Measurements from ENCODE around the gene GPR31. TPM values are rescaled to one million over a fixed set of nuclear protein-coding genes. Genes with fewer than 3 reads are reported as not detected.

Gene GPR31
- polyA plus RNA-seq, 1 donor: not detected

DNA sequence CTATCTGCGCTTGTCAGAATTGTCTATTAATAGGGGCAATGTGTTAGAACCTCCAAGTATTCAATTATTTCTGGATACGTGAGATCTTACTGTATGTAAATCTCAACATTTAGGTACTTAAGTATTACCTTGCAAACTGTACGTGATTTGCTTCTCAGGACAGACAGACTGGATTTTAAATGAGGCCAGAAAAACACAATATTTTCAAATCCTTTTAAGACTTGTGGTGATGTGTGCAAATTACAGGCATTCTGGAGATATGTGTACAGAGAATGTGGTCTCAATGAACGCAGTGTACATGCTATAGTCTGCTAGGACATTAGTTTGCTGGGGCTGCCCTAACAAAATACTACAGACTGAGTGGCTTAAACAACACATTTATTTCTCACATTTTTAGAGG is 18.0 kb downstream of the GPR31 start:
- no peak for DNase-seq

DNA sequence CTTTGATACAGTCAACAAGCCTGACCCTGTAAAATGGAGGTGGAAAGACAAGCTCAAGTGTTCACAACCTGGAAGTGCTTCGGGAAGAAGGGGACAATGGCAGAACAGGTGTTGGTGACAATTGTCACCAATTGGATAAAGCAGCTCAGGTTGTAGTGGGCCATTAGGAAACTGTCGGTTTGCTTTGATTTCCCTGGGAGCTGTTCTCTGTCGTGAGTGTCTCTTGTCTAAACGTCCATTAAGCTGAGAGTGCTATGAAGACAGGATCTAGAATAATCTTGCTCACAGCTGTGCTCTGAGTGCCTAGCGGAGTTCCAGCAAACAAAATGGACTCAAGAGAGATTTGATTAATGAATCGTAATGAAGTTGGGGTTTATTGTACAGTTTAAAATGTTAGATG is 19.9 kb downstream of the GPR31 start:
- no peak for DNase-seq

DNA sequence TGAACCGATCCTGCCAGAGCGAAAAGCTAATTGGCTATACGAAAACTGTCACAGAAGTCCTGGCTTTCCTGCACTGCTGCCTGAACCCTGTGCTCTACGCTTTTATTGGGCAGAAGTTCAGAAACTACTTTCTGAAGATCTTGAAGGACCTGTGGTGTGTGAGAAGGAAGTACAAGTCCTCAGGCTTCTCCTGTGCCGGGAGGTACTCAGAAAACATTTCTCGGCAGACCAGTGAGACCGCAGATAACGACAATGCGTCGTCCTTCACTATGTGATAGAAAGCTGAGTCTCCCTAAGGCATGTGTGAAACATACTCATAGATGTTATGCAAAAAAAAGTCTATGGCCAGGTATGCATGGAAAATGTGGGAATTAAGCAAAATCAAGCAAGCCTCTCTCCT is 20.7 kb downstream of the GPR31 start:
- no peak for DNase-seq

DNA sequence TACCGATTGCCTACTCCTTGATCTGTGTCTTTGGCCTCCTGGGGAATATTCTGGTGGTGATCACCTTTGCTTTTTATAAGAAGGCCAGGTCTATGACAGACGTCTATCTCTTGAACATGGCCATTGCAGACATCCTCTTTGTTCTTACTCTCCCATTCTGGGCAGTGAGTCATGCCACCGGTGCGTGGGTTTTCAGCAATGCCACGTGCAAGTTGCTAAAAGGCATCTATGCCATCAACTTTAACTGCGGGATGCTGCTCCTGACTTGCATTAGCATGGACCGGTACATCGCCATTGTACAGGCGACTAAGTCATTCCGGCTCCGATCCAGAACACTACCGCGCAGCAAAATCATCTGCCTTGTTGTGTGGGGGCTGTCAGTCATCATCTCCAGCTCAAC is 21.4 kb downstream of the GPR31 start:
- no peak for DNase-seq

DNA sequence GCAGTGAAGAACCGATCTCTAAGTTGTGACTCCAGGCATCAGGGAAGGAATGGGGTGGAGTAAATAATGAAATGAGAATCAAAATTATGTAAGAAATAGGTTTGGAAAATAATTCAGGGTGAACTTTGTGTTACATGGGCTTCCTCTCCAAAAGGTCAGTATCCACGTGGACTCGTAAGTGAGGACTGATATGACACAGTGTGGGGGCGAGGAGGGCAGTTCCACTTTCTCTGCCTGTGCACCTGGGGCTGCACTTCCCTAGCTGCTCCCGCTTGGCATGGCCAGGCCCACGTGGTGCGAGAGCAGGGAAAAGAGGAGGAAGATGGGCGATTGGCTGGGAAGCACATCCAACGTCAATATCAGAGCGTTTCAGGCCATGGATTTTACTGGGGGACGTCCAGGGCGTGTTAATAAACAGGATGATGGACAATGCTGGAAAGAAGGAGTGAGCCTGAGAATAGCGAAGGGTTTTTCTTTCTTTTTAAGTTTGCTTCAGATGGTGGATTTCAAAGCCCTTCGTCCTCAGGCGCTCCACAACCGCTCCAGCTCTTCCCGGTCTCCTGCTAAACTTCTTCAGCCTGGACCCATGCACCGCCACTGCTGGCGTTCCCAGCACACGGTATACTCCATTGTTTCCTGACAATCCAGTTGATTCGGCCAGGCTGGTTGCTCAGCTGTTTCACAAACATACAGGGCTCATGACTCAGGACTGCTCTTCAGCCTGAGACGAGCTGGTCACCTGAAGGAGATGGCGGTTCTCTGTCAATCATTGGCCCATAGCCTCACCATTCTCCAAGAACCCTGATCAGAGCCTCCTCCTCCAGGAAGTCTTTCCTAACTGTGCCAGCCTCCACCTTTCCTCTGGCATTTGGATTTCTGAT is 23.1 kb downstream of the GPR31 start:
- no peak for DNase-seq

DNA sequence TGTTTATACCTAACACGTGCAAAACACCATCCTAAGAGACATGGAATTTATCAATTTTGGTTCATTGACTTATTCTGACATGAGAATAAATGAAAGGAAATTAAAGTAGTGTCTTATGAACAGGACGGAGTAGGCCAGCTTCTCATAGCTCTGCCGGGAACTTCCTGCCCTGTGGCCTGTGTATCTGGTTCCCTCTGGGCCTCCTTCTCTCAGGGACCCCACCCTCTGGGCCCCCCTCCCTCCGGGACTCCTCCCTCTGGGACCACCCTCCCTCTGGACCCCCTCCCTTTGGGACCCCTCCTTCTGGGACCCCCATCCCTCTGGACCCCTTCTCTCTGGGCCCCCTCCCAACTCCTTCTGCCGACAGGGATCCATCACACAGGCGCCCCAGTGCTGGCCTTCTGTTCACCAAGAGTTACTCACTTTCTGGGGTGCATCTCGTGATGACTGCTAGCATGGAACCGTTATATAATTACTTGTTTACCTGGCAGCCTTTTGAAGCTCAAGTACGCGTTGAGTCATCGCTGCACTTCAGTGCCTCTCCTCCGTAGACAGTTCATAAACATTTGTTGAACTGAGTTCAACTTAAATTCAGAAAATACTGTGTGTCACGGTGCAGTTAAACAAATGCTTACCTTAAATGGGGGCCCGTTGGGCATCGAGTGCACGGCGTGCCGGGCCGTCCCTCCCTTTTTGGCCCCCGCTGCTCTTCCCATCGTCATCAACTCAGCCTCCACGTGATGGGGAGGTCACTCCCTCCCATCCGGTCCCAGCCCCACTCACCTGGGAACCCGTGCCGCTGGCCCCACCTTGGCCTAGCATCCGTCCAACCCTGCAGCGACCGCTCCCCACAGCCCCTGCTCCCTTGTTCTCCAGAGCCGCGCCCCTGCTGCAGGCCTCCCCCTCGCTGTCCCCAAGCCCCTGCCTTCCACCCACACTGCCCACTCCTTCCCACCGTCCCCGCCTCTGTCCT is 26.8 kb downstream of the GPR31 start:
- DNase-seq: no peak

DNA sequence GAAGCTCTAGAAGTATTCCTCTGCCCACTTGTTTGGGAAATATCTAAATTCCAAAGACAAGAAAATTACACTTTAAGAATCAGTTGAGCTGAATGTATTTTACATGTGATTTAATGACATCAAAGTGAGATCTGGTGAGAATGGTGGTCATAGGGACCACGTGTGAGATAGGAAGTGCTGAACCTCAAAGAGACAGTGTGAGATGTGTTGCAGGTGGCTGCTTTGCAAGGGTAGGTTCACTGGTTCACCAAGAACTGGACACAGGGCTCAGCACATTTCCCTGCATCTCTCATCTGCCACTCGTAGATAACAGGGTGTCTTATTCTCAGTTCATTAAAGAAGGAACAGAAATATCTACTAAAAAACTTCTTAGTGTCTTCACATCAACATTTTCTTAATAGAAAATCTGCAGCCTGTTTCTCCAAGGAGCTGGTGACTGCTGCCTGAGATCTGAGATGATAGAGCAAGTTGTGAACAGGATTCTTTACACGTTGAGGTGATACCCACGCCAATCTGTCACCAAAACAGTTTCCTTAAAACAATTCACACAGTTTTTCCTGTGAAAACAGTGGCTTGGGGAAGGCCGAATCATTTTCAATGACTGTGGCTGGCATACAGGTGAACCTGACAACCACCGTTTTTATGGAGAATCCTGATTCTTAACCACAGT is 27.6 kb downstream of the GPR31 start:
- DNase-seq: no peak

DNA sequence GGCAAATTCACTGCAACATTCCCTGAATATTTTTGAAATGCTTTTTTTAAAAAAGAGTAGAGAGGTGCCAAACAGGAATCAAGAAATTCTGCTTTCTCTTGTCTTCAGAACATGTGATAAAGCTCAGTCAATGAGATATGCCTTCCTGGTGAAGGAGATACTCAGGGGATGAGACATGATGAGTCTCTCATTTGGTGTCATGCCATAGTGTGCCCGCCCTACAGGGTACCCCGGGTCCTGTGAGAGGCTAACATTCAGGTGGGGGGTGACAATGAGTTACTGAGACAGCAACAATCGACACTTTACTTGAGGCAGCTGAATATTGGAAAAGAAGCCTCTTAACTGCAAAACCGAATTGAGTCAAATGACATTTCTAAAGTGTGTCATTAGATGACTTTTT is 28.2 kb downstream of the GPR31 start:
- no peak for DNase-seq

DNA sequence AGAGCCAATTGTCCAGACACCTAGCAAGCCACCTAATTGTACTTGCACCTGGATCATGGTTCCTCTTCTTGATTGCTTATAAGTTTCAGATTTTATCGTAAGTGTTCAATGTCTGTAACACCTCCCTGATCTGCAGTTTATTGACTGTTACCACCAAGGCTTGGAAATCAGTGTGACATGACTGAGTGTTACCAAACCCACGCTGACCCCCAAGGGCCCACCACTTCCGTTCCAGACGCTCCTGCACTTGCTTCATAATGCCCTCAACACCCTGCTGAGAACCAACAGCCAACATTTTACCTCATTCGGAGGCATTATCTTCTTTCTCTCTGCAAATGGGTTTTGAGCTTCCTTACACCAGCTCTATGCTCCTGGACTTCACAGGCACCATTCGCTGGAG is 28.6 kb downstream of the GPR31 start:
- DNase-seq: no peak

DNA sequence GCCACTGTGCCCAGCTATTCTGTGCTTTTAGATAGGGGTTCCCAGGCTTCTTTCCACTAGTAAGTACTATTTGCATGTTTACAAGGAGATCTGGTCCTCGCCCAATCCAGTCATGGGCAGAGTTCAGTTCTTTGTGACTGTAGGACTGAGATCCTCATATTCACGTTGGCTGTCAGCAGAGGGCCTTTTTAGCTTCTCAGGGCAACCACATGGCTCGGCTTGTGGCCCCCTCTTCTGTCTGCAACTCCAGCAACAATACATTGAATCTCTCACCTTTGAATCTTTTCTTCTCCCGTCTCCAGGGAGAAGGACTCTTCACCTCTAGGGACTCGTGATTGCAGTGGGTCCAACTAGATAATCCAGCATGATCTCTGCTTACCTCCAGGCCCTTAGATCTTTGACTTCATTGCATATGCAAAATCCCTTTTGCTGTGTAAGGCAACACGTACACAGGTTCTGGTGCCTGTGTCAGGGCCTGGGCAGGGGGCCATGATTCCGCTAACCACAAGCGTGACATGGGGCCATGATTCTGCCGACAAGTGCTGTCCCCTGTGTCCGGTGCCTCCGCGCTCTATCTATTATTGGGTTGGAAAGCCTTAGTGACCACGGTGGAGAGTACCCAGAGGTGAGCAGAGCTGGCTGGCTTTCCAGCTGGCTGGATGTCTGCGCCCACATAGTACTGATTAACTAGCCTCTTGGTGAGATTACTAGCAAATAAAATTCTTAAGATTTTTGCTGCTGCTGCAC is 29.8 kb downstream of the GPR31 start:
- DNase-seq: no peak

DNA sequence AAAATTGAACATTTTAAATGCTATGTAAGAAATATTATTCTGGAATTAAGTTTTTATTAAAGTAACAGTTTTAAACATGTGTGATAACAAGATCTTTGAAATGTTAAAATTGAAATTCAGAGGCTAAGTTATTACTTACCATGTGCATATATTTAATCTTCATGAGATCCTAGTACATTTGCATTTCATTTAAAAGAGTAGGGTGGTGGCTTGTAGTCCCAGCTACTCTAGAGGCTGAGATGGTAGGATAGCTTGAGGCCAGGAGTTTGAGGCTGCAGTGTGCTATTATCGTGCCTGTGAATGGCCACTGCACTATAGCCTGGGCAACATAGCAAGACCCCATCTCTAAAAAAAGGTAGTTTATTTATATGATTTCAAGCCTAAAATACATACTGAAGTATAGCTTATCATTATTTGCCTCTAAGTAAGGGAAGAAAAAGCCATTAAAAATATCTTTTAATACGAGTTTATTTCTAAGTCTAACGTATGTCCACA is 31.9 kb downstream of the GPR31 start:
- DNase-seq: no peak

DNA sequence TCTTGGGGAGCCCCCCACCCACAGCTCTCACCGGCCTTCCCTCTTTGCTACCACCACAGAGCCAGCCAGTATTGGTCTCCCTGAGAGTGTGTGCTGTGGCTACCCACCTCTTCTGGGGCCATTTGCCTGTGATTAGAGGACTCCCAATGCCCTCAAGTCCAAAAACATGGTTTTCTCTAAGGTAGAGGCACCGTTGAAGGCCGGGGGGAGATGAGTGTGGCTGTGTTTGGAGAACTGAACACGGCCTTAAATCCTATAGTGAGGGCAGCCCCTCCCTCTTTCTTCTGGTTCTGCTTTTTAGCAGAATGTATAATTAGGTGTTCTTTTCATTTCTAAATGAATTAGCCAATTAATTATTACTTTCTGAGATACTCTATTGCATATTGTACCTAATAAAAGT is 32.4 kb downstream of the GPR31 start:
- DNase-seq: no peak

DNA sequence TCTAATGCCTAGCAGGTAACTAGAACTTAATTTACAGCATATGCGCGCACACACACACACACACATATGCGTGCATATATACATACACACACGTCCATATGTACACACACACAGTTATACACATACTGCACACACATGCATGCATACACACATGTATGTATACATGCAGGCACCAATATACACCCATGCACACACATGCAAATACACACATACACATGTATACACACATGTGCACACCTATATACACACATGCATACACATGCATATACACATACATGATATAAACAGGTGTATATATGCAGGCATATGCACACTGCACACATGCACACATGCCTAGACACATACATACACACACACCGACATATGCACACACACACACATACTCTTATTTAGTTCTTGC is 33.0 kb downstream of the GPR31 start:
- DNase-seq: no peak

DNA sequence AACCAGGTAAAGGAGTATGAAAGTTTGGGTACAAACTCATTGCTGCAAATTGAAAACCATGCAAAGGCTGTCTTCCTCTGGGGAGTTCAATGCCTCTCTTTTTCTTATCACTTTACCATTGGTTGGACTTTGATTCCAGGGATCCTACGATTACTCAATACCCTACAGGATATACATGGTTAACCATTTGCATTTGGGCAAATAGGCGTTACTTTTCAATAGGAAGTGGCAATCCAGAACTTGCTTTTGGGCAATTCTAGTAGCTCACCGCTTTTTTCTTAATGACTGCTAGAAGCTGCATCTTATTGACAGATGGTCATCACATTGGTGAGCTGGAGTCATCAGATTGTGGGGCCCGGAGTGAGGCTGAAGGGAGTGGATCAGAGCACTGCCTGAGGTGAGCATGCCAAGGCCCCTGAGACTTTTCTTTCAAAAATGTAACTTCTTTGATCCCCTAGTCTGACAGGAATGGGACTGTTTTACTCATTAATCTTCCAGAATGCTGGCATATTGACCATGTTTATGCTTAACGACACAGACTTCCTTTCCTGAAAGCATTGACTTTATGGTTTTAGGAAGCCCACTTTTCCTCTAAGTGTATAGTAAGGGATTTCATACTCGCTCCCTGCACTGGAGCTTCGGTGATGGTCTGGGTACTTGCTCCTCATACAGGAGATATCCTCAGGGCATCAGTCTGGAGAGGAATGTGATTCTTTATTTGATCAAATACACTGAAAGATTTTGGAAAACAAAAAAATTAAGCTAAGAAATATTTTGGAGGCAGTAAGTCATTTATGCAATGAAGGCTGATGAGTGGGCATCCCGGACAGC is 34.7 kb downstream of the GPR31 start, which contains the start of gene CCR6:
TSS of gene CCR6 (plus strand) at position 270 of the 831 bp plus-strand sequence. CDS start 13,039 bp downstream, outside the sequence.
- no peak for DNase-seq

DNA sequence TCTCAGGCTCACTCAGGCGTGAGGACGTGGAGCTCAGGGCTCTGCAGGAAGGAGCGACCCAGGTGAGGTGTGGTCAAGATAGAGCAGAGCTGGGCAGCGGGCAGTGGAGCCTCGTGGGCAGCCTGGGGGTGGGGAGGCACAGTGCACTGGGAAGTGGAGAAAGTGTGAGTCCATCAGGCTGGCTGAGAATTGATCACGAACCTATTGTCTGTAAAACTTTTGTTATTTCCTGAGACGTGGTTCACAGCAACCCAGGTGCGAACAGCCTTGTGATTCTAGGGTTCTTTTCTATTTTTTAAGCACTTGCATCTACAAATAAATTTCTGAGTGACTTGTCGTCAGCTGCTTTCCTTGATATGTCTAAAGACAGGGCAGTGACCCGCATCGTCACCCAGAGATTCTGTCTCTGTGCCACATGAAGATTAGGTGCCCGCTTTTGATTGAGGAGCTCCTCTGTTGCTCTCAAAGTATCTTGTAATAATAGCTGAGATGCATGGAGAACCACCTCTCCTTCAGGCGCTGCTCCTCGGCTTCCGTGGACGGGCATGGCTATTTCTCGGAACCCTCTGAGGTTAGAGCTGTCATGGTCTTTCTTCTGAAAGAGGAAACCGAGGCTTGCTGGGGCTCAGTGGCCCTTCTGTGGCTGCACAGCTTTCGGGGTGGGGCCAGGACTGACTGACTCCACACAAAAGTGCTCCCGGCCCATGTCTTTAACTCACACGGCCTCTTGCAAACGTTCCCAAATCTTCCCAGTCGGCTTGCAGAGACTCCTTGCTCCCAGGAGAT is 35.5 kb downstream of the GPR31 start:
- DNase-seq: no peak

DNA sequence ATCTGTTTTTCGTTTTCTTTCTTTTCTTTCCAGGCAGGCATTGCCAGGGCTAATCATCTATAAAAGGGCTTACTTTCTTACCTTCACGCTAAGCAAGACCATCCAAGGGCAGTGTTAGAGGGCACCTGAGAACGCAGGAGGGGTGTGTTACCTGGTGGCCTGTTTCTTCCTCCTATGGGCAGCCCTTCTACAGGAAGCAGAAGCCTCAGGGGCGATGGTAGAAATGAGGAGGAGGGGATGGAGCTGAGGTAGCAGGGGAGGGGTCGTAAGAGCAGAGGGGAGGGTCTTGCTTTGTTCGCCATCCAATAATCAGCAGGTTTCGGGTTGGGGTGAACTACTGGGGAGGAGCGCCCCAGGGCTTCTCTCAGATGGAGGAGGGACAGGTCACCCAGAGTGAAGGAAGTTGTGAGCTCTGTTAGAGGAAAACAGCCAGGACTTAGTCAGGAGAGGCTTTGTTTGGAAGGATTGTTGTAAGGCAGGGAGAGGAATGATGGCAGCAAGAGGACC is 36.4 kb downstream of the GPR31 start:
- no peak for DNase-seq

DNA sequence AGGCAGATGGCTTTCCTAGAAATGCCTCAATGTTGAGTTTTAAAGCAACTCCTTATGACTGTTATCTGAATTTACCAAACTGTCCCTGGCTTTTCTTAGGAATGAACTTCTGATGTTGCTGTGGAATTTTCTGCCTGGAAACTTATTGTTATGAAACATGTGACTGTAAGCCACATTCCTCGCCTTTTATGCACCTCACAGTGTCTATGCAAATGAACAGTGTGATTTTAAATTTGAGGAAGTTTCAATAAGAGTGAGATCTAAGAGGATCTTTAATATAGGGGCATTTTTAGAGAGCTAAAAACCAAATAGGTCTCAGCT is 37.2 kb downstream of the GPR31 start:
- DNase-seq: no peak

DNA sequence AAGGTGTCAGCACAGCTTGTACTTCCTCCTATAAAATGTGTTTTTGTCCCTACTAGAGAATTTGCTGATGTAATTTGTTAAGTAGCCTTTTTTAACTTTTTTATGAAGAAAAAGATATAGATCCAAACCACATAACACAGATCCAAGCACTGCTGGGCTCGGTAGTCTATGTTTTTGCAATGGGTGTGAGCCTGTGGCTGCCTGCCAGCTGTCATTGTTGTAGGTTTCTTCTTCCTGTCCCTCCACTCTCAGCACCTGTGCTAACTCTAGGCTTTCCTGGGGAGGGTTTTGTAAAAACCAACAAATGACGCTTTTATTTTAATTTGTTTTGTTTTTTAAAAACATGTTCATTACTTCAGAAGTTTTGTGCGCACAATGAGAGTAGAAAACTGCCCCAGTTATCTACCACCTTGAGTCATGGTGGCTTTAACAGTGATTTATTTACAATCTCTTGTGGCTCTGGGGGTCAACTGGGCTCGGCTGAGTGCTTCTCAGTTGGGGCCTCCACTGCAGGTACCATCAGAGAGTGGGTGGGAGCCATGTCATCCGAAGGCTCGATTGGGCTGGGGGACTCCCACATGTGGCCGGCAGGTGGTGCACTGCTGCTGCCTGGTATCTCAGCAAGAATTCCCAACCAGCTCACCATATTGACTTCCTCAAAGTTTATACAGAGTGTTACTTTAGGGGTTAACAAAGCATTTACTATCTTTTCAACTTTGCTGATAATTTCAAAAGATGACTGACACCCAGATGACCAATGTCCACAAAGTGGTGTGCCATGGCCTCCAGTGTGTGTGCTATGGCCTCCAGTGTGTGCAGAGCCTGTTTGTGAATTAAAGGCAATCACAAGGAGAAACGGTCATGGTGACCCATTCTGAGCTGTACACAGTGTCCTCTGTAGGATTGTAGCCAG is 37.9 kb downstream of the GPR31 start:
- no peak for DNase-seq

DNA sequence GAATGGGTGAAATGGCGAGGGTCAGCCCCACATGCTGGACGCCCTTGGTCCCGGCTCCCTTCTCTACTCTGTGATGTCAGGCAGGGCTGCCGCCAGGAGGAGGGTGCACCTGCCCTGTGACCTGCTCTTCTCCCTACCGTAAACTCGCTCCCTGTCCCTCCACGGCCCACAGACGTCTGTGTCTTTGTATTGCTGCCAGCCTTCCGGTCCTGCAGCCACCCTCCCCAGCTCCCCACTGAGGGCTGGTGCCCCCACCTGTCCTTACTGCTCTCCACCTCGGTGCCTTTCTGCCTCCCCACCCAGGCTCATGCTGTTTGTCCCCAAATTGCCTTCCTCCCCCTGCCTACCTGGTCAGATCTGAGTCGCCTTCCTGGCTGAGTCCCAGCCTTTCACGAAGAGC is 38.9 kb downstream of the GPR31 start:
- no peak for DNase-seq
